Lung (tissue), 12 donors: Measurements from ENCODE around the gene FOXB2. TPM values are rescaled to one million over a fixed set of nuclear protein-coding genes. Genes with fewer than 3 reads are reported as not detected.

Experiments
- ATAC-seq: fragments of 200-7000 bp; cut with Tn5 transposase; one replicate; pipeline ENCODE4 v1.9.1; 2020; ENCODE audit warnings: moderate number of reproducible peaks; ENCODE audit not compliant: insufficient read depth, low FRiP score
- DNase-seq, 3 donors: peaks; one replicate each; pipeline ENCODE4 v3.0.0-alpha.2; 2013 to 2017
- H3K27ac ChIP-seq, 2 donors: one replicate each; pipeline ENCODE4 v1.5.1; 2013; ENCODE audit warnings: mild to moderate bottlenecking in 2 of 2, moderate library complexity in 2 of 2, control low read depth in 1 of 2, inconsistent platforms in 1 of 2, low read depth in 1 of 2, low read length in 1 of 2
- H3K27me3 ChIP-seq, 3 donors: one replicate each; pipeline ENCODE4 v1.5.1; 2013; ENCODE audit warnings: low read length in 2 of 3; ENCODE audit not compliant: control insufficient read depth in 3 of 3, insufficient read depth in 3 of 3
- H3K36me3 ChIP-seq, 4 donors: one replicate each; pipeline ENCODE4 v1.5.1; 2013; ENCODE audit warnings: low read length in 4 of 4, mild to moderate bottlenecking in 1 of 4, moderate library complexity in 1 of 4; ENCODE audit not compliant: control insufficient read depth in 4 of 4, insufficient read depth in 4 of 4
- H3K4me1 ChIP-seq, 5 donors: one replicate each; pipeline ENCODE4 v1.5.1; 2013; ENCODE audit warnings: low read length in 5 of 5, mild to moderate bottlenecking in 2 of 5, moderate library complexity in 1 of 5; ENCODE audit not compliant: control insufficient read depth in 5 of 5, insufficient read depth in 5 of 5
- H3K4me3 ChIP-seq: one replicate; pipeline ENCODE4 v1.5.1; 2013; ENCODE audit warnings: mild to moderate bottlenecking, control low read depth, moderate library complexity
- H3K9ac ChIP-seq, 2 donors: one replicate each; pipeline ENCODE4 v1.5.1; 2013; ENCODE audit warnings: low read length in 2 of 2, control low read depth in 1 of 2; ENCODE audit not compliant: insufficient read depth in 1 of 2
- H3K9me3 ChIP-seq, 4 donors: one replicate each; pipeline ENCODE4 v1.5.1; 2013; ENCODE audit warnings: low read length in 3 of 4, mild to moderate bottlenecking in 1 of 4, moderate library complexity in 1 of 4; ENCODE audit not compliant: control insufficient read depth in 4 of 4, insufficient read depth in 3 of 4
- WGBS, 2 donors: extraction: QIAGEN DNeasy Blood & Tissue Kit; methylation state at CpG; one replicate each; pipeline ENCODE4 v1.1.7; 2013; 5-methylcytosine and 5-hydroxymethylcytosine counted together
- polyA plus RNA-seq, 2 donors: library from polyadenylated mRNA; stranded (reverse); fragments of 200-250 nt; gene quantifications; one replicate each; pipeline ENCODE4 v1.2.1, GENCODE V29; 2013
- total RNA-seq, 2 donors: library from RNA; depleted of rRNA in 1 of 2; stranded (reverse); fragments of >200 nt in 1 of 2; gene quantifications; one replicate each; pipeline ENCODE4 v1.2.1, GENCODE V29; 2014 to 2021
- TF ChIP-seq, protein P1 (sequence below): IDR thresholded peaks from 2 replicates; pipeline ENCODE4 v1.5.1; 2012; ENCODE audit warnings: mild to moderate bottlenecking; ENCODE audit errors: control extremely low read depth, extremely low read depth
- donor health status: control.
- donor health status: control.
- donor health status: Bipolar disorder and iron deficiency.
- donor health status: healthy.
- donor health status: DM: yes; HTN: yes; CAD: no.

Gene FOXB2
- total and polyA plus RNA-seq, 4 donors: not detected

DNA sequence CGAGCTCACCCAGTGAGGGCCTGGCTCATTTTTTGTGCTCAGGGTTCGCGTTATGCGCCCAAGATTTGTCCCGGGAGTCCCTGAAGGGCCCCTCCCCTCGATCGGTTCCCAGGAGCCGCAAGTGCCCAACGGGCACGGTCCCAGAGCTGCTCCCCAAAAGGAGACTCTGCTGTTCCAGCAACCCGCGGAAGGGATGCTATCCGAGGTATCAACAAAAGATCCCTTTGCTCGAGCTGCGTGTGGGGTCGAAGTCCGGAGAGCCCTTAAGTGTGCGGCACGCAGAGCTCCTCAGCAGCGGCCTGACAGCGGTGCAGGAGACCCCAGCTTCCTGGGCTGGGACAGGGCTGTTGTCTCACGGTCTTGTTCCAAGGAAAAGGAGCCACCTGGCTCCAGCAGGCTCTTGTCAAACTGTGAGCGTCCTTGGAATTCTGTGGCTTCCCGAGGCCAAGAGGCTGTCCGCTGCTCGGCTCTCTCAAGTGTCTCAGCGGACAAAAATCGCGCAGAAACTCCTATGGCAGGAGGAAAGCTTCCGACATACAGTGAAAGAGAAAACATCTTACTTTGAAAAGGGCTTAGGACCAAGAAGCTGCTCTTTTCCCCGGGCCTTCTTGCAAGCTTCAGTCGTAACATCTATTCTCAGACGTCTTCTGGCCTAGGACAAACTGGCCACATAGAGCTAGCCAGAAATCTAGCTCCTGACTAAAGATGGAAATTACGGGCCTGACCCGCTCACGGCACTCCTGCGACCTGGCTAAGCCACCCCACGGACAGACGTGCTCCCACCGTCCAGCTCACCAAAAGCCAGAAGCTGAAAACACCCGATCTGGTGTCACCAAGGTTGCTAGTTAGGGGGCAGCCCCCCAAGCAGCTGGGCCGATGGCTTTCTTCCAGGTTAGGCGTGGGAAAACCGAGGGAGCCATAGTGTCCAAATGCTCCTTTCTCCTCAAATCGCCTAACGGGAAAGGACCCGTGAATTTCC is 2.6 kb upstream of the FOXB2 start:
- TF ChIP-seq, protein P1, sequence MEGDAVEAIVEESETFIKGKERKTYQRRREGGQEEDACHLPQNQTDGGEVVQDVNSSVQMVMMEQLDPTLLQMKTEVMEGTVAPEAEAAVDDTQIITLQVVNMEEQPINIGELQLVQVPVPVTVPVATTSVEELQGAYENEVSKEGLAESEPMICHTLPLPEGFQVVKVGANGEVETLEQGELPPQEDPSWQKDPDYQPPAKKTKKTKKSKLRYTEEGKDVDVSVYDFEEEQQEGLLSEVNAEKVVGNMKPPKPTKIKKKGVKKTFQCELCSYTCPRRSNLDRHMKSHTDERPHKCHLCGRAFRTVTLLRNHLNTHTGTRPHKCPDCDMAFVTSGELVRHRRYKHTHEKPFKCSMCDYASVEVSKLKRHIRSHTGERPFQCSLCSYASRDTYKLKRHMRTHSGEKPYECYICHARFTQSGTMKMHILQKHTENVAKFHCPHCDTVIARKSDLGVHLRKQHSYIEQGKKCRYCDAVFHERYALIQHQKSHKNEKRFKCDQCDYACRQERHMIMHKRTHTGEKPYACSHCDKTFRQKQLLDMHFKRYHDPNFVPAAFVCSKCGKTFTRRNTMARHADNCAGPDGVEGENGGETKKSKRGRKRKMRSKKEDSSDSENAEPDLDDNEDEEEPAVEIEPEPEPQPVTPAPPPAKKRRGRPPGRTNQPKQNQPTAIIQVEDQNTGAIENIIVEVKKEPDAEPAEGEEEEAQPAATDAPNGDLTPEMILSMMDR: no peak
- H3K4me1 ChIP-seq: peaks cover 0 to 20% (median 8%) of the 10 kb centered on the region in 5 donors
- no peak overlapping the region for H3K27ac ChIP-seq
- H3K4me3 ChIP-seq: no peak overlapping the region
- no peak for ATAC-seq
- no peaks in the 10 kb centered on the region for H3K36me3 ChIP-seq
- H3K9ac ChIP-seq: no peak overlapping the region
- peaks cover 0 to 11% (median 0%) of the 10 kb centered on the region in 4 donors for H3K9me3 ChIP-seq
- peak in 1 of 3 donors; percentile 5 for DNase-seq
- WGBS, 2 donors: 5% methylated on average over 47 of the region's 47 CpGs
- peaks cover 25 to 90% (median 83%) of the 10 kb centered on the region in 3 donors for H3K27me3 ChIP-seq

DNA sequence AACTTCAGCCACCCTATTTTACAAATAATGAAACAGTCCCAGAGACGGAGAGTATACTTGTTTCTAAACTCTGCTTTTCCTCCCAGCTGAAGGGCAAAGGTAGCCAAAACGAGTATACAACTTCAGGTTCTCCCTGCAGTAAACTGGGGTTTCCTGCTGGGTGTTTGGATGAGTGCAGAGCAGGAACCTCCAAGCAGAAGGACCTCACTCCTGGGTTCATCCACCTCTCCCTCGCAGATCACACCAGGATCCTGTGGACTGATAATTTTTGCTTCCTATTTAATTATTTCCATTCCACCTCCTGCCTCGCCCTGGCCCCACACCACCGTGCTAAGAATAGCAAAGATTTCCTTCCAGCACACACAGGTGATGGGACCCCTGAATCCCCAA is 2.0 kb upstream of the FOXB2 start:
- peaks cover 0 to 15% (median 0%) of the 10 kb centered on the region in 4 donors for H3K9me3 ChIP-seq
- peaks cover 21 to 90% (median 84%) of the 10 kb centered on the region in 3 donors for H3K27me3 ChIP-seq
- no peak overlapping the region for H3K9ac ChIP-seq
- peaks cover 0 to 19% (median 3%) of the 10 kb centered on the region in 5 donors for H3K4me1 ChIP-seq
- no peak overlapping the region for H3K4me3 ChIP-seq
- ATAC-seq (no peak), DNase-seq (no peak)
- no peaks in the 10 kb centered on the region for H3K36me3 ChIP-seq
- 2 to 7% methylated on average over 5 of the region's 5 CpGs for WGBS, 2 donors
- no peak overlapping the region for H3K27ac ChIP-seq
- TF ChIP-seq, protein P1: no peak

DNA sequence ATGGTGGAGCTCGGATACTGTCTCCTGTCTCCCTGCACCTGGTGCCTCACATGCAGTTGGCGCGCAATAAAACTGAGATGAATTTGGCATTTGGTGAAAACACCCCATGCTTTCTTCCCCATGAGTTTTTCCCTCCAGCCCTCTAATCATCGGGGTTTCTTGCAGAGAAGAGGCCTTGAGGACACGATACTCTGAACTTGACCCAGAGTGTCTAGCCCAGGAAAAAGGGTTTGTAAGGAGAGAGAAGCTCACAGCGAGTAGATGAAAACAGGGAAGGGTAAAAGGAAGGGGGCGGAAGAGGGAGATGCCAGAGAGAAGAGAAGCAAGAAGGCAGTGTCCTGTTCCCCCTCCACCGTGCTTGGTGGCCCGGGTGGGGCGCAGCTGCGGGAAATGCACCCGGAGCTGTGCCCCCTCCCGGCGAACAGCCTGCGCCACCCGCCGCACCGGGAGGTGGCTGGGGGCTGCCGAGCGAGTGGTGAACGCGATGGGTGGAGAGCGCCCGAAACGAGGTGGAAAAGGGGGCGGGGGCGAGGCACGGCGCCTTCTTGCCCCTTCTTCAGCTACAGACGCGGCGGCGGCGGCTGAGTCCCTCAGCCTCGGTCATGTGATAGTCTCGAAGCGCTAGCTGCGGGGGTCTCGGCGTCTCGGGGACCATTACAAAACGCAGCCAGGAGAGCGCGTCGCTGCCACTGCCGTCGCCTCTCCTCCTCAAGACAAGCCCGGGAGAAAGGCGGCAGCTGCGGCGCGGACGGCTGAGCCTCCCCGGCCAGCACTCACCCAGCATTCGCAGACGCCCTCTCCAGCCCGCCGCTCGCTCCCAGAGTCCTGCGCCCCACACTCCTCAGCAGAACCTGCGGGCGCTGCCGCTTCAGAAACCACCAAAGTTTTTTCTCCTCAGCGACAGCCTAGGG is 1.1 kb upstream of the FOXB2 start:
- WGBS, 2 donors: 2 to 3% methylated on average over 53 to 64 of the region's 64 CpGs
- Histone ChIP-seq H3K9me3 (peaks cover 0 to 15% (median 0%) of the 10 kb centered on the region in 4 donors), H3K9ac (no peak overlapping the region), H3K27me3 (peaks cover 19 to 90% (median 83%) of the 10 kb centered on the region in 3 donors), H3K4me3 (no peak overlapping the region), H3K27ac (no peak overlapping the region), H3K4me1 (peaks cover 0 to 22% (median 2%) of the 10 kb centered on the region in 5 donors), H3K36me3 (no peaks in the 10 kb centered on the region)
- peak in 2 of 3 donors; percentile 10 to 26 for DNase-seq
- ATAC-seq: no peak
- TF ChIP-seq, protein P1: no peak
